ENCODE measurements around the gene HRG. TPM values are rescaled to one million over a fixed set of nuclear protein-coding genes. Genes with fewer than 3 reads are reported as not detected.

Gene HRG
- total RNA-seq, 2 experiments from 2014 or later = not detected

- no peak for DNase-seq (ENCODE audit: low spot score)
- H3K9me3 ChIP-seq (ENCODE audit: low read length) = no peaks in the 10 kb centered on the region
- intact Hi-C loops (cut with micrococcal nuclease; ENCODE audit: unreplicated experiment) = no loop called here
- POLR2A ChIA-PET = no interaction called here
- no peak overlapping the region for H3K4me3 ChIP-seq (ENCODE audit: low read depth, low read length, poor library complexity, severe bottlenecking)
- H3K4me1 ChIP-seq (ENCODE audit: insufficient read depth, low read length, poor library complexity, severe bottlenecking) = no peaks in the 10 kb centered on the region
- CTCF ChIA-PET (ENCODE audit: unreplicated experiment) = no interaction called here
- no peaks in the 10 kb centered on the region for H4K20me1 ChIP-seq (ENCODE audit: insufficient read depth, low read length)
- no TSS peak for BruUV-seq (replicated peaks)
- no peak overlapping the region for H3K27ac ChIP-seq (ENCODE audit: low read depth, low read length, poor library complexity, severe bottlenecking)
- H3K4me2 ChIP-seq (ENCODE audit: low read length) = no peak overlapping the region
- no peaks in the 10 kb centered on the region for H3K36me3 ChIP-seq (ENCODE audit: insufficient read depth, low read length)
- no peaks in the 10 kb centered on the region for H3K79me2 ChIP-seq (ENCODE audit: insufficient read depth, low read depth, low read length)
- TF ChIP-seq CTCF (conservative IDR thresholded peaks at IDR 0.05; ENCODE audit: low read length) = no peak
- no peak for TF ChIP-seq EZH2phosphoT487 (IDR thresholded peaks at IDR 0.05; ENCODE audit: borderline replicate concordance, low read depth, low read length)
- no peak overlapping the region for H2AFZ ChIP-seq (ENCODE audit: low read length)
- no peaks in the 10 kb centered on the region for H3K9me2 ChIP-seq (ENCODE audit: insufficient read depth, low read length)
These were observed 47.7 kb downstream of the HRG start for GRCh38 chr3:186713499-186713898.

DNA sequence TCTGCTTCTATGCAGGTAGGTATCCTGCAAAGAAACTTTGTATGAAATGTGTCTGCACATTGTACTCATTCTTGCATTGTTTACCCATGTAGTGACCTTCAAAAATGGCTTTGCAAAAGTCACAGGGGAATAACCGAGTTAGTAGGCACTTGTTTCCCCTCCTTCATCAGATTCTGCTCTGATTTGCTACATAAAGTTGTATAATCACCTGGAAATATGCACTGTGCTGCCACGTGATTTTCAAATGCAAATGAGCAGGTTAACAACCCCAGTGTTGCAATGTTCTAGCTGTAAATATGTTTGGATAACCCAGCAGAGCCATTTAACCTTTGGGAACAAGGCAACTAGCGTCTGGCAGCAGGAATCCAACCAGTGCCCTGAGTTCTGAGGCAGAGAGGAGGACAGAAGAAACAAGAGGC lies 51.2 kb downstream of the HRG start, which contains the start of gene KNG1:
KNG1 (plus strand) TSS at position 321 of the 419 bp plus-strand sequence. CDS start 184 bp downstream, outside the sequence.
- TF ChIP-seq EZH2phosphoT487 (IDR thresholded peaks at IDR 0.05; ENCODE audit: borderline replicate concordance, low read depth, low read length) (no peak), CTCF (conservative IDR thresholded peaks at IDR 0.05; ENCODE audit: low read length) (no peak)
- intact Hi-C loops (cut with micrococcal nuclease; ENCODE audit: unreplicated experiment) = no loop called here
- Histone ChIP-seq H2AFZ (ENCODE audit: low read length) (no peak within 1 kb of the TSS), H3K4me2 (ENCODE audit: low read length) (no peak within 1 kb of the TSS), H3K4me3 (ENCODE audit: low read depth, low read length, poor library complexity, severe bottlenecking) (no peak within 1 kb of the TSS), H4K20me1 (ENCODE audit: insufficient read depth, low read length) (no peaks in the 10 kb centered on the region), H3K9me3 (ENCODE audit: low read length) (no peaks in the 10 kb centered on the region), H3K9me2 (ENCODE audit: insufficient read depth, low read length) (no peaks in the 10 kb centered on the region), H3K36me3 (ENCODE audit: insufficient read depth, low read length) (no peaks in the 10 kb centered on the region), H3K27ac (ENCODE audit: low read depth, low read length, poor library complexity, severe bottlenecking) (no peak within 1 kb of the TSS), H3K79me2 (ENCODE audit: insufficient read depth, low read depth, low read length) (no peaks in the 10 kb centered on the region), H3K4me1 (ENCODE audit: insufficient read depth, low read length, poor library complexity, severe bottlenecking) (no peaks in the 10 kb centered on the region)
- no peak for DNase-seq (ENCODE audit: low spot score)
- ChIA-PET CTCF (ENCODE audit: unreplicated experiment) (no interaction called here), POLR2A (interaction anchor here (1.3 kb wide), 1 partner anchor 56 kb away, joined by 3 read pairs; no protein-coding TSS in a partner anchor)
- BruUV-seq (replicated peaks) = no TSS peak

DNA sequence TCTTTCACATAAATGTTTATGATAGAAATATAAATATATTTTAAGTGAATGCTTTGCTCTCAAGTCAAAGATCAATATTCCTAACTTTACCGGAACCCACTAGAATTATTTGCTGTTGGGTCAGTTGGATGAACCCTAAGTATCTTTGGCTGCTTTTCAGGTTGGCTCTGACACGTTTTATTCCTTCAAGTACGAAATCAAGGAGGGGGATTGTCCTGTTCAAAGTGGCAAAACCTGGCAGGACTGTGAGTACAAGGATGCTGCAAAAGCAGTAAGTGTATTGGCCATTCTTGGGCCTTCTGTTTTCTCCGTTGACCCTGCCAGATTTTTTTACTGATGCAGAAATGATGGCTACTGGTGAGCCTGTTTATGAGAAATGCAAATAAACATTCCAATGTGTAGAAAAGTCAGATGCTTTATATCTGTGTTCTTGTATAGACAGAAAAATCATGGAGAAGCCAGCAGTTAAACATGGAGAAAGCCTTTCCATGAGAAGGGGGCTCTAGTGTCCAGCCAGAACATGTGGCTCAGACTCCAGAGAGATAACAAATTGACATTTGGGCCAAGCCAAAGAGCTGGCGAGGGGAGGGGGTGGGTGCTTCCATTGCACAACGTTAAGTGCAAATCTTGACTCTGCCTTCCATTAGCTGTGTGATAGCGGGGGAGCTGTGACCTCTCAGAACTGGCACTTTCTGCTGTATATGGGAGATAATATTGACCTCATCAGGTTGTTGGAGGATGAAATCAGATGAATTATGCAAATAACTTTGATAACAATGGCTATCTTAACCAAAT lies 54.3 kb downstream of the HRG start:
- H3K4me1 ChIP-seq (ENCODE audit: insufficient read depth, low read length, poor library complexity, severe bottlenecking) = no peaks in the 10 kb centered on the region
- H3K4me2 ChIP-seq (ENCODE audit: low read length) = no peak overlapping the region
- DNase-seq (ENCODE audit: low spot score) = no peak
- TF ChIP-seq CTCF (conservative IDR thresholded peaks at IDR 0.05; ENCODE audit: low read length) = no peak
- no peak for TF ChIP-seq EZH2phosphoT487 (IDR thresholded peaks at IDR 0.05; ENCODE audit: borderline replicate concordance, low read depth, low read length)
- no peak overlapping the region for H2AFZ ChIP-seq (ENCODE audit: low read length)
- ChIA-PET POLR2A (no interaction called here), CTCF (ENCODE audit: unreplicated experiment) (interaction anchor here (0.6 kb wide), 1 partner anchor 522 kb away, joined by 3 read pairs; no protein-coding TSS in a partner anchor)
- no peaks in the 10 kb centered on the region for H3K36me3 ChIP-seq (ENCODE audit: insufficient read depth, low read length)
- H3K4me3 ChIP-seq (ENCODE audit: low read depth, low read length, poor library complexity, severe bottlenecking) = no peak overlapping the region
- no peaks in the 10 kb centered on the region for H3K9me3 ChIP-seq (ENCODE audit: low read length)
- intact Hi-C loops (cut with micrococcal nuclease; ENCODE audit: unreplicated experiment) = no loop called here
- H4K20me1 ChIP-seq (ENCODE audit: insufficient read depth, low read length) = no peaks in the 10 kb centered on the region
- BruUV-seq (replicated peaks) = no TSS peak
- no peaks in the 10 kb centered on the region for H3K79me2 ChIP-seq (ENCODE audit: insufficient read depth, low read depth, low read length)
- no peaks in the 10 kb centered on the region for H3K9me2 ChIP-seq (ENCODE audit: insufficient read depth, low read length)
- no peak overlapping the region for H3K27ac ChIP-seq (ENCODE audit: low read depth, low read length, poor library complexity, severe bottlenecking)

All from OCI-LY7 (cell line).